Sigmoid colon (tissue), 7 donors: ENCODE measurements around the gene ABCF2. TPM values are rescaled to one million over a fixed set of nuclear protein-coding genes. Genes with fewer than 3 reads are reported as not detected.

Experiments
- DNase-seq: peaks from one replicate; pipeline ENCODE4 v3.0.0-alpha.2; 2019
- H3K27ac ChIP-seq, 4 donors: fragments of 200-600 bp; sonication (generic); one replicate each; pipeline ENCODE4 v1.5.1; 2016 to 2019; ENCODE audit warnings: mild to moderate bottlenecking in 1 of 4
- H3K27me3 ChIP-seq, 3 donors: fragments of 200-600 bp; sonication (generic); one replicate each; pipeline ENCODE4 v1.5.1; 2019; ENCODE audit warnings: mild to moderate bottlenecking in 1 of 3
- H3K36me3 ChIP-seq, 4 donors: fragments of 200-600 bp; sonication (generic); one replicate each; pipeline ENCODE4 v1.5.1; 2016 to 2019
- H3K4me1 ChIP-seq, 4 donors: fragments of 200-600 bp; sonication (generic); one replicate each; pipeline ENCODE4 v1.5.1; 2017 to 2019
- H3K4me3 ChIP-seq, 4 donors: fragments of 200-600 bp; sonication (generic); one replicate each; pipeline ENCODE4 v1.5.1; 2017 to 2019; ENCODE audit warnings: mild to moderate bottlenecking in 2 of 4, moderate library complexity in 1 of 4
- H3K9me3 ChIP-seq, 4 donors: fragments of 200-600 bp in 3 of 4; sonication (generic) in 3 of 4; one replicate each; pipeline versions ENCODE4 v1.5.1 to v1.6.1; 2013 to 2019
- CTCF ChIP-seq, 4 experiments: fragments of 450-650 bp in 3 of 4; fragments of 200-600 bp in 1 of 4; IDR thresholded peaks; one replicate each; pipeline ENCODE4 v1.5.1; 2016 to 2019; ENCODE audit warnings: antibody characterized with exemption in 4 of 4, mild to moderate bottlenecking in 3 of 4, moderate library complexity in 2 of 4
- EP300 ChIP-seq, 4 donors: sonication (generic); formaldehyde crosslinking; IDR thresholded peaks; one replicate each; pipeline ENCODE4 v1.6.1; 2017; ENCODE audit warnings: antibody characterized with exemption in 4 of 4
- POLR2A ChIP-seq, 2 donors: fragments of 450-650 bp; IDR thresholded peaks; one replicate each; pipeline ENCODE4 v1.6.1; 2016; ENCODE audit warnings: antibody characterized with exemption in 2 of 2, mild to moderate bottlenecking in 2 of 2, moderate library complexity in 2 of 2
- POLR2AphosphoS5 ChIP-seq, 4 donors: sonication (generic); formaldehyde crosslinking; IDR thresholded peaks; one replicate each; pipeline ENCODE4 v1.6.1; 2017; ENCODE audit warnings: antibody characterized with exemption in 4 of 4
- WGBS, 2 donors: extraction: QIAGEN DNeasy Blood & Tissue Kit; methylation state at CpG; one replicate each; pipeline ENCODE4 v1.1.7; 2013; 5-methylcytosine and 5-hydroxymethylcytosine counted together
- intact Hi-C: fragments of 100-400 bp; cut with DNase I; formaldehyde crosslinking; loops from one replicate; pipeline ENCODE4 v1.15.1; 2023
- polyA plus RNA-seq, 3 donors: library from polyadenylated mRNA; stranded (reverse); fragments of 200-250 nt; gene quantifications; one replicate each; pipeline ENCODE4 v1.2.3, GENCODE V29; 2013
- total RNA-seq, 4 donors: library from RNA; depleted of rRNA; stranded (reverse); fragments of >200 nt; gene quantifications; one replicate each; pipeline ENCODE4 v1.1.0, GENCODE V29; 2016
- donor health status: healthy with polysubstance abuse.
- donor health status: Bipolar disorder and iron deficiency.
- donor health status: healthy.

The ABCF2 gene
- total and polyA plus RNA-seq, 7 donors = 18.3 to 34.6 (median 28.2) TPM

- no peak overlapping the region for H3K4me3 ChIP-seq
- no peak overlapping the region for H3K27ac ChIP-seq
- DNase-seq = no peak
- no peaks in the 10 kb centered on the region for H3K4me1 ChIP-seq
- TF ChIP-seq POLR2AphosphoS5 (IDR thresholded peaks at IDR 0.05) (no peak), EP300 (IDR thresholded peaks at IDR 0.05) (no peak), POLR2A (IDR thresholded peaks at IDR 0.05) (no peak), CTCF (IDR thresholded peaks at IDR 0.05) (no peak)
- peaks cover 0 to 26% (median 2%) of the 10 kb centered on the region in 3 donors for H3K27me3 ChIP-seq
- 86 to 87% methylated on average over 22 of the region's 22 CpGs for WGBS, 2 donors
- no peaks in the 10 kb centered on the region for H3K9me3 ChIP-seq
- intact Hi-C loops = no loop called here
- no peaks in the 10 kb centered on the region for H3K36me3 ChIP-seq
Observed at GRCh38 chr7:151181011-151181431, 46.0 kb downstream of the ABCF2 start.

GRCh38 chr7:151179946-151180345 lies 47.1 kb downstream of the ABCF2 start:
- peaks cover 0 to under 1% (median 0%) of the 10 kb centered on the region in 4 donors for H3K4me1 ChIP-seq
- 76 to 85% methylated on average over 4 of the region's 4 CpGs for WGBS, 2 donors
- TF ChIP-seq POLR2AphosphoS5 (IDR thresholded peaks at IDR 0.05) (no peak), CTCF (IDR thresholded peaks at IDR 0.05) (no peak), EP300 (IDR thresholded peaks at IDR 0.05) (no peak), POLR2A (IDR thresholded peaks at IDR 0.05) (no peak)
- no peaks in the 10 kb centered on the region for H3K36me3 ChIP-seq
- H3K9me3 ChIP-seq = no peaks in the 10 kb centered on the region
- H3K27me3 ChIP-seq = peaks cover 0 to 37% (median 13%) of the 10 kb centered on the region in 3 donors
- H3K27ac ChIP-seq = no peak overlapping the region
- DNase-seq = no peak
- intact Hi-C loops = no loop called here
- H3K4me3 ChIP-seq = no peak overlapping the region

GRCh38 chr7:151179287-151179860 lies 47.6 kb downstream of the ABCF2 start:
- H3K4me3 ChIP-seq = no peak overlapping the region
- intact Hi-C loops = no loop called here
- 79 to 84% methylated on average over 8 of the region's 8 CpGs for WGBS, 2 donors
- TF ChIP-seq POLR2A (IDR thresholded peaks at IDR 0.05) (no peak), EP300 (IDR thresholded peaks at IDR 0.05) (no peak), POLR2AphosphoS5 (IDR thresholded peaks at IDR 0.05) (no peak), CTCF (IDR thresholded peaks at IDR 0.05) (no peak)
- H3K4me1 ChIP-seq = peaks cover 0 to 5% (median 0%) of the 10 kb centered on the region in 4 donors
- no peak overlapping the region for H3K27ac ChIP-seq
- no peaks in the 10 kb centered on the region for H3K36me3 ChIP-seq
- peaks cover 3 to 43% (median 16%) of the 10 kb centered on the region in 3 donors for H3K27me3 ChIP-seq
- H3K9me3 ChIP-seq = no peaks in the 10 kb centered on the region
- no peak for DNase-seq

- H3K27ac ChIP-seq = no peak overlapping the region
- peaks cover 6 to 48% (median 20%) of the 10 kb centered on the region in 3 donors for H3K27me3 ChIP-seq
- H3K9me3 ChIP-seq = no peaks in the 10 kb centered on the region
- DNase-seq = no peak
- intact Hi-C loops = no loop called here
- 59 to 78% methylated on average over 2 of the region's 2 CpGs for WGBS, 2 donors
- peaks cover 0 to 5% (median 0%) of the 10 kb centered on the region in 4 donors for H3K4me1 ChIP-seq
- H3K36me3 ChIP-seq = no peaks in the 10 kb centered on the region
- no peak overlapping the region for H3K4me3 ChIP-seq
- no peak for TF ChIP-seq POLR2AphosphoS5 (IDR thresholded peaks at IDR 0.05)
- TF ChIP-seq EP300 (IDR thresholded peaks at IDR 0.05) = no peak
- TF ChIP-seq CTCF (IDR thresholded peaks at IDR 0.05) = no peak
- no peak for TF ChIP-seq POLR2A (IDR thresholded peaks at IDR 0.05)
Observed at GRCh38 chr7:151178831-151179230, 48.2 kb downstream of the ABCF2 start.

GRCh38 chr7:151178236-151178635 lies 48.8 kb downstream of the ABCF2 start:
- no peak for DNase-seq
- no peak overlapping the region for H3K4me3 ChIP-seq
- 90 to 91% methylated on average over 9 of the region's 9 CpGs for WGBS, 2 donors
- no peak overlapping the region for H3K27ac ChIP-seq
- H3K4me1 ChIP-seq = peaks cover 0 to 5% (median 0%) of the 10 kb centered on the region in 4 donors
- intact Hi-C loops = no loop called here
- H3K36me3 ChIP-seq = no peaks in the 10 kb centered on the region
- TF ChIP-seq EP300 (IDR thresholded peaks at IDR 0.05) = no peak
- TF ChIP-seq CTCF (IDR thresholded peaks at IDR 0.05) = no peak
- no peak for TF ChIP-seq POLR2AphosphoS5 (IDR thresholded peaks at IDR 0.05)
- TF ChIP-seq POLR2A (IDR thresholded peaks at IDR 0.05) = no peak
- H3K27me3 ChIP-seq = peaks cover 6 to 54% (median 25%) of the 10 kb centered on the region in 3 donors
- H3K9me3 ChIP-seq = no peaks in the 10 kb centered on the region
